Activated T-cell treated with anti-CD3 and anti-CD28 coated beads for 1 hour (primary cell): Measurements from ENCODE around the gene RSRC2.
"Not testable (repeated sequence)": the region's sequence is repeated elsewhere in the genome, so short reads cannot be mapped to it uniquely, and the experiment has no call there.

Experiments
- DNase-seq: peaks from one replicate; pipeline ENCODE4 v3.0.0-alpha.2; 2020; ENCODE audit warnings: low read depth

Gene RSRC2

GRCh38 chr12:122486360-122486759 is 40.4 kb downstream of the RSRC2 start:
- not testable (repeated sequence) for DNase-seq

DNA sequence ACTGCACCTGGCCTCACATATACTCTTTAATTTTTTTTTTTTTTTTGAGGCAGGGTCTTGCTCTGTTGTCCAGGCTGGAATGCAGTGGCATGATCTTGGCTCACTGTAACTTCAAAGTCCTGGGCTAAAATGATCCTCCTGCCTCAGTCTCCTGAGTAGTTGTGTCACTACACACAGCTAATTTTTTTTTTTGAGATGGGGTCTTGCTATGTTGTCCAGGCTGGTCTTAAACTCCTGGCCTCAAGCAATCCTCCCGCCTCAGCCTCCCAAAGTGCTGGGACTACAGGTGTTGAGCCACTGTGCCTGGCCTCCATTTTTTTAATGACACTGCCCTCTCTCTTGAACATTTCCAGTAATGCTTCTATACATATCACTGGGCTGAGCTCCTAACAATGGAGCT is 42.4 kb downstream of the RSRC2 start:
- not testable (repeated sequence) for DNase-seq

GRCh38 chr12:122483969-122484368 is 42.8 kb downstream of the RSRC2 start:
- DNase-seq, result no peak

GRCh38 chr12:122481861-122482260 is 44.9 kb downstream of the RSRC2 start:
- no peak for DNase-seq

GRCh38 chr12:122480753-122481152 is 46.0 kb downstream of the RSRC2 start:
- DNase-seq, result no peak

DNA sequence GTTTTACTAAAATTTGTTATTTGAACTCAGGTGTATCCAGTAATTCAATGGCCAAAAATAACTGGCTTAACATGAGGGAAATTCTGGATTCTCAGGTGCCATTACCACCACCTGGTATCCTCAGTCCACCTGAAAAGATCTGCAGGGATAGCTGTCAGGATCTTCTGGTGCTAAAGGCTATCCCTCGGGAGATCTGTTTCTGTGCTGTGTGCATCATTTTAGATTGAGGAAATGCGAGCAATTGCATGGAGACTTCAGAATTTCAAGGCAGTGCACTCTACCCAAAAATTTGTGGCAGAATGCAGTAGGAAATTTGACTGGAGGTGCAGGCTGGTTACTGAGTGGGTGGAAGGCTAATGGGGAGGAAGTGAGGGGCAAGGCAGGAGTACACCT is 52.4 kb downstream of the RSRC2 start:
- no peak for DNase-seq

DNA sequence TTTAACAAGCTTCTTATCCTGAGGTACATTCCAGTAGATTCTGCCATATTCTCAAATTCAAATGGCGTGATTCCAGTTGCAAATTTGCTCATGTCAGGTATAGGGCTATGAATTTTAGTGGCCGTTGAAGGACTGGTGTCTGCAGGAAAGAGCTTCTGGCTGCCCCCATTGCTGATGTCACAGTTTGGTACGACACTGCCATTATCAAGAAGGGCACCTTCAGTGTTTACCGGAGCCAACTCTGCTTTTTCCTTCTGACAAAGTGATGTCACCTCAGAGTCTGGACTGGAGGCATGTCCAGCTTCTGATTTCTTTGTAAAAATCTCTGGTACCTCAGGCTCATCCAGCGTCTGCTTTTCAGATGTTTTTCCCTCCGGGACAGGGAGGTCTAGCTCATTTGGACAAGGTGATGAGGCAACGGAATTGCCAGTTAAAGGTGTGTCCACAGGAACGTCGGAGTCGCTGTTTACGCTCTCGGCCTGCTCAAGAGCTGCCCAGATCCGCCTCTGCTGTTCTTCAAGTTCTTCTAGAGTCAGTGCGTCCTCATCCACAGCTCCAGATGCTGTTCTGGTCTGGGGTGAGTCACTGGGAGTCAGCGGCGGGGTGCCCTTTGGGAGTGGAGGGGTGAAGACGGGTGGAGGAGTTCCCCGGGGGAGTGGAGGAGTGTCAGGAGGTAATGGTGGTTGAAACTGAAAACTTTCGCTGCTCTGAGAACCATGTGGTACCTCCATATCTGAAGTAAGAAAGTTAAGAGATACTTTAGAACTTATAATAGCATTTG is 53.0 kb downstream of the RSRC2 start:
- no peak for DNase-seq

- DNase-seq, result no peak
Measured at GRCh38 chr12:122471324-122472226, 55.2 kb downstream of the RSRC2 start.

DNA sequence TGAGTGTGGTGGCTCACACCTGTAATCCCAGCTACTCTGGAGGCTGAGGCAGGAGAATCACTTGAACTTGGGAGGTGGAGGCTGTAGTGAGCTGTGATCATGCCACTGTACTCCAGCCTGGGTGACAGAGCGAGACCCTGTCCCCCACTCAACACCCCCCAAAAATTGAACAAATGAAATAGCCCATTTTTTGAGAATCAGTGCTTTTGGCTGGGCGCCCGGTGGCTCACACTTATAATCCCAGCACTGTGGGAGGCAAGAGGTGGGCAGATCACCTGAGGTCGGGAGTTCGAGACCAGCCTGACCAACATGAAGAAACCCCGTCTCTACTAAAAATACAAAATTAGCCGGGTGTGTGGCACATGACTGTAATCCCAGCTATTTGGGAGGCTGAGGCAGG is 56.2 kb downstream of the RSRC2 start:
- not testable (repeated sequence) for DNase-seq

- DNase-seq, result not testable (repeated sequence)
Measured at GRCh38 chr12:122469856-122470255, 56.9 kb downstream of the RSRC2 start.

- no peak for DNase-seq
Measured at GRCh38 chr12:122467983-122468382, 58.8 kb downstream of the RSRC2 start.

- not testable (repeated sequence) for DNase-seq
Measured at GRCh38 chr12:122464317-122465042, 62.3 kb downstream of the RSRC2 start.

DNA sequence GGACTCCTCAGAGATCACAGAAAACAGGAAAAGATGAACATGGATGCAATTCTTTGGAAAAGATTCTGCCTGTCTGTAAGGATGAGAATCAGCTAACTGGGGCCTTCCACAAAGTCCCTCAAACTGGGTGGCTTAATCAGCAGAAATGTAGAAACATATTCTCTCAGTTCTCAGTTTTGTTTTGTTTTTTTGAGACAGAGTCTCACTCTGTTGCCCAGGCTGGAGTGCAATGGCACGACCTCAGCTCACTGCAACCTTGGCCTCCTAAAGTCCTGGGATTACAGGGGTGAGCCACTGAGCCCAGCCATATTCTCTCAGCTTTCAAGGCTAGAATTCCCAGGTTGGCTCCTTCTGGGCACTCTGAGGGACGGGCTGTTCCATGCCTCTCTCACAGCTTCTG is 66.1 kb downstream of the RSRC2 start:
- DNase-seq, result no peak

DNA sequence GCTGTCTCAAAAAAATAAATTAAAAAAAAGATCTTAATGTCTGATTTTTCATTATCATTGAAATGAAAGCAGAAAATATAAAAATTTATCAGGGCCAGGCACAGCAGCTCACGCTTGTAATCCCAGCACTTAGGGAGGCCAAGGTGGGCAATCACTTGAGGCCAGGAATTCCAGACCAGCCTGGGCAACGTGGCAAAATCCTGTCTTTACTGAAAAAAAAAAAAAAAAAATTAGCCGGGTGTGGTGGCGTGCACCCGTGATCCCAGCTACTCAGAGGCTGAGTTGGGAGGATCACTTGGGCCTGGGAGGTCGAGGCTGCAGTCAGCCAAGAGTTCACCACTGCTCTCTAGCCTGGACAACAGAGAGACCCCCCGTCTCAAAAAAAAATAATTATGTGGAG is 66.7 kb downstream of the RSRC2 start:
- DNase-seq, result no peak

GRCh38 chr12:122459211-122459610 is 67.5 kb downstream of the RSRC2 start:
- DNase-seq, result no peak

DNA sequence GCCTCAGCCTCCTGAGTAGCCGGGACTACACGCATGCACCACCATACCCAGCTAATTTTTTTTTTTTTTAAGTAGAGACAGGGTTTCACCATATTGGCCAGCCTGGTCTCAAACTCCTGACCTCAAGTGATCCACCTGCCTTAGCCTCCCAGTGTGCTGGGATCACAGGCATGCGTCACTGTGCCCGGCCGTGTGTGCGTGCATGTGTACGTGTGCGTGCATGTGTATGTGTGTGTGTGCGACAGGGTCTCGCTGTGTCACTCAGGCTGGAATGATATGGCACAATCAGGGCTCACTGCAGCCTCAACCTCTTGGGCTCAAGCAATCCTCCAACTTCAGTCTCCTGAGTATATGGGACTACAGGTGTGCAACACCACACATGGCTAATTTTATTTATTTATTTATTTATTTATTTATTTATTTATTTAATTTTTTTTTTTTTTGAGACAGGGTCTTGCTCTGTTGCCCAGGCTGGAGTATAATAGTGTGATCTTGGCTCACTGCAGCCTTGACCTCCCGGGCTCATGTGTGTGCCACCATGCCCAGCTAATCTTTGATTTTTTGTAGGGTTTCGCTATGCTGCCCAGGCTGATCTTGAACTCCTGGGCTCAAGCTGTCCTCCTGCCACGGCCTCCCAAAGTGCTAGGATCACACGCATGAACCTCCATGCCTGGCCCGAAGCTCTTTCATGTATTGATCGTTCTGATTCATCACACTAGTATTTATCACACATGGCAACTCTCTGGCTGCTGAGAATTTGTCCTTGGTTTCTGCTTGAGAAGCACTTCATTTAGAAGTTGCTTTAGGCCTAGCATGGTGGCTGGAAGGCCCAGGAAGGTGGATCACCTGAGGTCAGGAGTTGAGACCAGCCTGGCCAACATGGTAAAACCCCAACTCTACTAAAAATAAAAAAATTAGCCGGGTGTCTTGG is 68.4 kb downstream of the RSRC2 start:
- DNase-seq, result no peak

DNA sequence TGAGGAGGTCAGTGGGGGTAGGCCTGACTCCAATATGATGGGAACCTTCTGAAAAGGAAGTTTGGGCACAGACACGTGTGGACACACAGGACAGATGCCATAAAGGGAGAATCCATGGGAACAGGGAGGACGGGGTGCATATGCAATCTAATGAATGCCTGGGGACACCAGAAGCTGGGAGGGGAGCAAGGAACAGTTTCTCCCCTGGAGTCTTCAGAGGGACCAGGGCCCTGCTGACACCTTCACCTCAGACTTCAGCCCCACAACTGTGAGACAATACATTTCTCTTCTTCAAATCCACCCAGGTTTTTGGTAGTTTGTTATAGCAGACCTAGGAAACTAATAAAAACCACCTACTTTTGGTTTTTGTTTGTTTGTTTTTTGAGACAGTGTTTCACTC is 69.1 kb downstream of the RSRC2 start:
- DNase-seq, result no peak

GRCh38 chr12:122454739-122455138 is 72.0 kb downstream of the RSRC2 start:
- no peak for DNase-seq

DNA sequence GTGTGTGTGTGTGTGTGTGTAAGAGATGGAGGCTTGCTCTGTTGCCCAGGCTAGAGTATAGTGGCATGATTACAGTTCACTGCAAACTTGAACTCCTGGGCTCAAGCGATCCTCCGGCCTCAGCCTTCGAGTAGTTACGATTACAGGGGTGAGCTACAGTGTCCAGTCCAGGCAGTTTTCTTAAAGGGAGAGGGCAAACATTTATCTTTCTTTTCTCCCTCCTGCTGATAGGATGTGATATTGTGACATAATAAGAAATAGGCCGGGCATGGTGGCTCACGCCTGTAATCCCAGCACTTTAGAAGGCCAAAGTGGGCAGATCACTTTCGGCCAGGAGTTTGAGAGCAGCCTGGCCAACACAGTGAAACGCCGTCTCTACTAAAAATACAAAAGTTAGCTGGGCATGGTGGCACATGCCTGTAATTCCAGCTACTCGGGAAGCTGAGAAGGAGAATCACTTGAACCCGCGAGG is 72.5 kb downstream of the RSRC2 start:
- no peak for DNase-seq
